ENCODE results near the gene PCGF6.

Gene PCGF6

GRCh38 chr10:103254538-103255325, 96.2 kb downstream of the PCGF6 start:
- no peak for DNase-seq

GRCh38 chr10:103254113-103254512, 96.8 kb downstream of the PCGF6 start:
- no peak for DNase-seq

Measured in NCI-H69 (cell line).